Testis (tissue), 3 donors: ENCODE results near the gene MRPS34. TPM values are rescaled to one million over a fixed set of nuclear protein-coding genes. Genes with fewer than 3 reads are reported as not detected.
A peak's percentile ranks its signal among the peaks of the same experiment; 100 is the strongest.

Source experiments
- DNase-seq: peaks from one replicate; pipeline ENCODE4 v3.0.0-alpha.2; 2019
- H3K27ac ChIP-seq, 2 donors: fragments of 200-600 bp; sonication (generic); one replicate each; pipeline ENCODE4 v1.5.1; 2019
- H3K27me3 ChIP-seq: fragments of 200-600 bp; sonication (generic); one replicate; pipeline ENCODE4 v1.5.1; 2019
- H3K36me3 ChIP-seq: fragments of 200-600 bp; sonication (generic); one replicate; pipeline ENCODE4 v1.5.1; 2017; ENCODE audit warnings: low read depth; ENCODE audit errors: missing control alignments
- H3K4me1 ChIP-seq: fragments of 200-600 bp; sonication (generic); one replicate; pipeline ENCODE4 v1.5.1; 2019
- H3K4me3 ChIP-seq, 2 donors: fragments of 200-600 bp; sonication (generic); one replicate each; pipeline ENCODE4 v1.5.1; 2017 to 2019
- H3K9me3 ChIP-seq: fragments of 200-600 bp; sonication (generic); one replicate; pipeline ENCODE4 v1.5.1; 2017
- POLR2A ChIP-seq: fragments of 450-650 bp; IDR thresholded peaks from one replicate; pipeline ENCODE4 v1.6.1; 2017; ENCODE audit warnings: antibody characterized with exemption, mild to moderate bottlenecking, moderate library complexity
- WGBS, 2 donors: methylation state at CpG; one replicate each; pipeline ENCODE4 v1.1.5; 2018; 5-methylcytosine and 5-hydroxymethylcytosine counted together
- intact Hi-C: fragments of 100-400 bp; cut with DNase I; formaldehyde crosslinking; loops from one replicate; pipeline ENCODE4 v1.15.1; 2023; ENCODE audit warnings: low total_unique reads
- polyA plus RNA-seq: library from polyadenylated mRNA; stranded (reverse); fragments of 350-450 nt; fragmentation: Illumina TruSeq; extraction: RNeasy Lipid Tissue Mini Kit (QIAGEN cat#74804); gene quantifications from one replicate; pipeline ENCODE4 v1.2.3, GENCODE V29; 2014; ENCODE audit warnings: low read depth, low replicate concordance; ENCODE audit not compliant: insufficient read depth
- total RNA-seq, 2 donors: library from RNA; depleted of rRNA; stranded (reverse); fragments of >200 nt; gene quantifications; one replicate each; pipeline ENCODE4 v1.2.3, GENCODE V29; 2016
- TF ChIP-seq, protein P1 (sequence below), 3 experiments: fragments of 450-650 bp in 2 of 3; fragments of 200-600 bp in 1 of 3; sonication (generic) in 1 of 3; IDR thresholded peaks; one replicate each; pipeline ENCODE4 v1.5.1; 2016 to 2019; ENCODE audit warnings: antibody characterized with exemption in 3 of 3, mild to moderate bottlenecking in 2 of 3, moderate library complexity in 1 of 3

The MRPS34 gene
- total and polyA plus RNA-seq, 3 donors from 2014 or later = 49.2 to 81.6 (median 66.5) TPM

DNA sequence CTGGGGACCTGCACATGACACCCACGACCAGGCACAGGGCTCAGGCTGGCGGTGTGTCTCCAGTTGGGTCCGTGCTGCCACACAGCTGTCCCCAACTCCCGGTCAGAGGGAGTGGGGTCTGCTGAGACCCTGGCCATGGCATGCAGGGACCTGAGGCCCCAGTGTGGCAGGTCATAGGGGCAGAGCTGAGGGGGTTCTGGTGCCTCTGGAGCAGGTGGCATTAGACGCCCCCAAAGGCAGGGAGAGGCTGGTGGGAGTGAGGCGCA, 14.1 kb upstream of the MRPS34 start:
- intact Hi-C loops = no loop called here
- TF ChIP-seq POLR2A = no peak
- TF ChIP-seq, protein P1, sequence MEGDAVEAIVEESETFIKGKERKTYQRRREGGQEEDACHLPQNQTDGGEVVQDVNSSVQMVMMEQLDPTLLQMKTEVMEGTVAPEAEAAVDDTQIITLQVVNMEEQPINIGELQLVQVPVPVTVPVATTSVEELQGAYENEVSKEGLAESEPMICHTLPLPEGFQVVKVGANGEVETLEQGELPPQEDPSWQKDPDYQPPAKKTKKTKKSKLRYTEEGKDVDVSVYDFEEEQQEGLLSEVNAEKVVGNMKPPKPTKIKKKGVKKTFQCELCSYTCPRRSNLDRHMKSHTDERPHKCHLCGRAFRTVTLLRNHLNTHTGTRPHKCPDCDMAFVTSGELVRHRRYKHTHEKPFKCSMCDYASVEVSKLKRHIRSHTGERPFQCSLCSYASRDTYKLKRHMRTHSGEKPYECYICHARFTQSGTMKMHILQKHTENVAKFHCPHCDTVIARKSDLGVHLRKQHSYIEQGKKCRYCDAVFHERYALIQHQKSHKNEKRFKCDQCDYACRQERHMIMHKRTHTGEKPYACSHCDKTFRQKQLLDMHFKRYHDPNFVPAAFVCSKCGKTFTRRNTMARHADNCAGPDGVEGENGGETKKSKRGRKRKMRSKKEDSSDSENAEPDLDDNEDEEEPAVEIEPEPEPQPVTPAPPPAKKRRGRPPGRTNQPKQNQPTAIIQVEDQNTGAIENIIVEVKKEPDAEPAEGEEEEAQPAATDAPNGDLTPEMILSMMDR (IDR thresholded peaks at IDR 0.05) = no peak
- no peak for DNase-seq
- no peaks in the 10 kb centered on the region for H3K9me3 ChIP-seq
- no peaks in the 10 kb centered on the region for H3K36me3 ChIP-seq
- H3K27ac ChIP-seq = no peak overlapping the region
- 86 to 94% methylated on average over 3 to 6 of the region's 6 CpGs for WGBS, 2 donors
- H3K27me3 ChIP-seq = no peaks in the 10 kb centered on the region
- peaks cover 7% of the 10 kb centered on the region for H3K4me1 ChIP-seq
- no peak overlapping the region for H3K4me3 ChIP-seq

DNA sequence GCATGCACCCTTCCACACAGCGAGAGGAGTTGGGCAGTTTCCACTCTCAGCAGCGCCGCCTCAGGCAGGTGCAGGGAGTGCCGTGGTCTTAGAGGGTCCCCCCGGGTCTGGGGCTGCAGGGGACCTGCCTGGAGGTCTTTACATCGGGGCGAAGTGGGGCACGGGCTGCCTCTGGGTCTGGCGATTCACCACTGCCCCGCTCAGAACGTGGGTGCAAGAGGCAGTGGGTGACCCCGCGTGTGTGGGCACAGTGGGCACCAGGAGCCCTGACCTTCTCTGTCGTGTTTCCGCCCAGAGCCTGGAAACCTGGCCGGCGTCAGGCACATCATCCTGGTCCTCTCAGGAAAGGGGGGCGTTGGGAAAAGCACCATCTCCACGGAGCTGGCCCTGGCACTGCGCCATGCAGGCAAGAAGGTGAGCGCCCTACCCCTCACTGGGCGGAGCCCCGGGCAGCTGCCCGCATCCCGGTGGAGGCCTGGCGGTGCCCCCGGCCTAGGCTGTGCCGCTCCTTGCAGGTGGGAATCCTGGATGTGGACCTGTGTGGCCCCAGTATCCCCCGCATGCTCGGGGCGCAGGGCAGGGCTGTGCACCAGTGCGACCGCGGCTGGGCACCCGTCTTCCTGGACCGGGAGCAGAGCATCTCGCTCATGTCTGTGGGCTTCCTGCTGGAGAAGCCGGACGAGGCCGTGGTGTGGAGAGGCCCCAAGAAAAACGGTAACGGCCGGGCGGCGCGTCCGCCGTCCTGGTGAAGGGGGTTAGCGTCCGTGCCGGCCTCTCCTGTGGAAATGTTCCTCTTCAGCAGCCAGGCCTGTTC, 13.5 kb upstream of the MRPS34 start:
- H3K4me1 ChIP-seq = peaks cover 11% of the 10 kb centered on the region
- no peak for TF ChIP-seq POLR2A
- TF ChIP-seq, protein P1 (IDR thresholded peaks at IDR 0.05) = peak in 1 of 3 experiments; percentile 23
- no peaks in the 10 kb centered on the region for H3K36me3 ChIP-seq
- H3K4me3 ChIP-seq = no peak overlapping the region
- H3K9me3 ChIP-seq = no peaks in the 10 kb centered on the region
- no peaks in the 10 kb centered on the region for H3K27me3 ChIP-seq
- DNase-seq = no peak
- H3K27ac ChIP-seq = no peak overlapping the region
- intact Hi-C loops = no loop called here
- 81 to 88% methylated on average over 3 to 41 of the region's 51 CpGs for WGBS, 2 donors

DNA sequence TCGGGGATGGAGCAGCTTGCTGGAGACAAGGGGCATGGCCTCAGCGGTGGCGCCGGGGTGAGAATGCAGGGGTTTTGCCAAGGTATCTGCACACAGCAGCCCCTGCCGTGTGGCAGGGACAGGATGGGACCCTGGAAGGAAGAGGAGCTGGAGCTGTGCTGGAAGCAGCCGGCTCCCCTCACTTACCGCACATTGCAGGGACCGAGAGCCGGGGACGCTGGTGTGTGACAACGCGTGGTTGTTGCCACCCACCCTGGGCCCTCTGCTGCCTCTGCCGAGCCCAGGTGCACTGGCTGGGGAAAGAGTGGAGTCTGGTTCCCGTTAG, 12.9 kb upstream of the MRPS34 start:
- TF ChIP-seq POLR2A = no peak
- TF ChIP-seq, protein P1 (IDR thresholded peaks at IDR 0.05) = no peak
- H3K4me1 ChIP-seq = peaks cover 16% of the 10 kb centered on the region
- H3K27ac ChIP-seq = no peak overlapping the region
- intact Hi-C loops = no loop called here
- no peak for DNase-seq
- no peaks in the 10 kb centered on the region for H3K36me3 ChIP-seq
- H3K4me3 ChIP-seq = no peak overlapping the region
- 40 to 93% methylated on average over 1 to 13 of the region's 14 CpGs for WGBS, 2 donors
- no peaks in the 10 kb centered on the region for H3K9me3 ChIP-seq
- H3K27me3 ChIP-seq = no peaks in the 10 kb centered on the region

DNA sequence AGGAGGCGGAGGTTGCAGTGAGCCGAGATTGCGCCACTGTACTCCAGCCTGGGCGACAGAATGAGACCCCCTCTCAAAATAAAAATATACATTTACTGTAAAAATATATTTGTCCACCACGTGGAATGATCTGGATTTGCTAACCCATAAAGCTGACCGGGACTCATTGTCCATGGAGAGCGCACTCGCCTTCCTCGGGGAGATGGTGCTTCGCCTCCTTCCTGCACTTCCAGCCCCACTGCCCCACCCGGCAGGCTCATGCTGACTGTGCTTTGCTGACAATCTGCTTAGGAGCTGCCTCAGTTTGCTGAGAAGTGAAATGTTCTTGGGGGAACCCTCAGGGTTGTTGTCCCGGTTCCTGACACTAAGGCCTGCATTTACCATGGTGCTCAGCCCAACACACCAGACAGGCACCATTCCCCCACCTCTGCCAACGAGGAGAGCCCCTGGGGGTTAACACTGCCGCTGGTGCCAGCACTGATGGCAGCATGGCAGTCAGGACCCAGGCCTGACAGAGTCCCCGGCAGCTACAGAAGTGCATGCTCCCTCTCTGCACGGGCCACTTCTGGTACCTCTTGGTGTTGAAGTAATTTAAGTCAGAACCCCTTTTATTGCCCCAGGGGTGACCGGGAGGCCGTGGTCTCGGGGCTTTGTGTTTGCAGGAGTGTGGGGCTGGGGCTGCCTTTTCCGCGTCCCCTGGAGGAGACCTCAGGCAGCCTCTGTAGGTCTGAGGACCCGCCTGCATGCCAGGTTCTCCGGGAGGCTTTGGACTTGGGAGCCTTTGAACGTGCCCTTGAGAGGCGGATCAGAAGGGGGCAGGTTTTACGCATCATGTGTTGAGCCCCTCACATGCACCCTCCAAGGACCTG, 12.3 kb upstream of the MRPS34 start:
- Histone ChIP-seq H3K27ac (no peak overlapping the region), H3K36me3 (no peaks in the 10 kb centered on the region), H3K4me3 (no peak overlapping the region), H3K27me3 (no peaks in the 10 kb centered on the region), H3K4me1 (peaks cover 16% of the 10 kb centered on the region), H3K9me3 (no peaks in the 10 kb centered on the region)
- TF ChIP-seq, protein P1 (IDR thresholded peaks at IDR 0.05) = no peak
- no peak for TF ChIP-seq POLR2A
- intact Hi-C loops = no loop called here
- 87 to 89% methylated on average over 17 to 26 of the region's 26 CpGs for WGBS, 2 donors
- no peak for DNase-seq
